HUES6 (cell line): ENCODE results near the gene ABCA4.

ENCODE experiments used
- H3K27ac ChIP-seq: 2 replicates; pipeline ENCODE4 v1.7.0; 2013; ENCODE audit warnings: low read depth, mild to moderate bottlenecking, low read length, inconsistent platforms
- H3K27me3 ChIP-seq: 2 replicates; pipeline ENCODE4 v1.6.1; 2013; ENCODE audit warnings: low read length; ENCODE audit not compliant: control insufficient read depth, insufficient read depth
- H3K36me3 ChIP-seq: 2 replicates; pipeline ENCODE4 v1.6.1; 2013; ENCODE audit warnings: low read length; ENCODE audit not compliant: control insufficient read depth, insufficient read depth
- H3K4me1 ChIP-seq: 2 replicates; pipeline ENCODE4 v1.6.1; 2013; ENCODE audit warnings: low read length; ENCODE audit not compliant: control insufficient read depth, insufficient read depth
- H3K4me3 ChIP-seq: 2 replicates; pipeline ENCODE4 v1.5.1; 2013; ENCODE audit warnings: low read depth, low read length
- H3K9ac ChIP-seq: one replicate; pipeline ENCODE4 v1.6.1; 2013; ENCODE audit warnings: mild to moderate bottlenecking, low read length
- H3K9me3 ChIP-seq: 2 replicates; pipeline ENCODE4 v1.6.1; 2013; ENCODE audit warnings: low read depth, low read length; ENCODE audit not compliant: control insufficient read depth, insufficient read depth

Gene ABCA4

DNA sequence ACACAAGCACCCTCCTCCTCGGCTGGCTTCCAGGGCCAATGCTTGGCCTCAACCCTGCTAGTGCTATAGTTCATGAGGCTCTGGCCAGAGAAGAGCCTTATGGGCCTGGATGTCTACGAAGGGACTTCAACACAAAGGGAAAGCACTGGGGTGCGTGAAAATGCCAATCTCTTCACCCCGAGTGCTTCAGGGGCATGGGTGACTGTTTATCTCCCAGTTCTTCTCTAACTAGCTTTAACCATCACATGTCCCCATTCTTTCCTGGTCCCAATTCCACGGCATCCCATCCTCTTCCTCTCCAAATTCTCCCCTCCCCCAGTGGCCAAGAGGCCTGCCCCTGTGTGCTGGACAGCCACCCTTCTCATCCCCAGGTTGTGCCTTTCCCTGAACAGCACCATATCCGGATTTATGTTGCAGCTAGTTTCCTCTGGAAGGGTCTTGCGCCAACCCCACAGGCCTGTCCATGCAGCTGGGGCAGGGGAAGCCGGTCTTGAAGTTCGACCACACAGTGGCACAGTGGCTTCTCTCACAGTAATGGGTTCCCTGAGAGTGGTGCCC, 16.7 kb downstream of the ABCA4 start:
- peaks cover 32% of the 10 kb centered on the region for H3K4me1 ChIP-seq
- no peaks in the 10 kb centered on the region for H3K27me3 ChIP-seq
- H3K27ac ChIP-seq: no peak overlapping the region
- H3K9me3 ChIP-seq: no peaks in the 10 kb centered on the region
- H3K36me3 ChIP-seq: no peaks in the 10 kb centered on the region
- H3K9ac ChIP-seq: no peak overlapping the region
- H3K4me3 ChIP-seq: no peak overlapping the region

DNA sequence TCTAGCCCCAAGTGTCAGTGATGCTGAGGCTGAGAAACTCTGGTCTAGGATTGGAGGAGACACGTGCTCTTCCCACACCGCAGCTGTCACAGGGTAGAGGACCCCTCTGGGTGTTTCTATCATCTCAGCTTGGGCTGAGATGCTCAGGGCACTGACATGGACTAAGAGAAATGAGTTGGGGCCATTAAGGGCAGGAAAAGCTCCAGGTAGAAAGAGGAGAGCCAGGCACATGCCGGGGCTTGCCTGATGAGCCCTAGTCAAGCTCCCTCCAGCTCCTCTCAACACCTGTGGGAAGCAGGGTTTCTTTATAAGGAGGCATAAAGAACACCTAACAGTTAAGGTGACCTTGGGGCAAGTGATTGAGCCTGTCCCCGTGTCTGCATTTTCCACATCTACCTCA, 17.3 kb downstream of the ABCA4 start:
- no peaks in the 10 kb centered on the region for H3K27me3 ChIP-seq

DNA sequence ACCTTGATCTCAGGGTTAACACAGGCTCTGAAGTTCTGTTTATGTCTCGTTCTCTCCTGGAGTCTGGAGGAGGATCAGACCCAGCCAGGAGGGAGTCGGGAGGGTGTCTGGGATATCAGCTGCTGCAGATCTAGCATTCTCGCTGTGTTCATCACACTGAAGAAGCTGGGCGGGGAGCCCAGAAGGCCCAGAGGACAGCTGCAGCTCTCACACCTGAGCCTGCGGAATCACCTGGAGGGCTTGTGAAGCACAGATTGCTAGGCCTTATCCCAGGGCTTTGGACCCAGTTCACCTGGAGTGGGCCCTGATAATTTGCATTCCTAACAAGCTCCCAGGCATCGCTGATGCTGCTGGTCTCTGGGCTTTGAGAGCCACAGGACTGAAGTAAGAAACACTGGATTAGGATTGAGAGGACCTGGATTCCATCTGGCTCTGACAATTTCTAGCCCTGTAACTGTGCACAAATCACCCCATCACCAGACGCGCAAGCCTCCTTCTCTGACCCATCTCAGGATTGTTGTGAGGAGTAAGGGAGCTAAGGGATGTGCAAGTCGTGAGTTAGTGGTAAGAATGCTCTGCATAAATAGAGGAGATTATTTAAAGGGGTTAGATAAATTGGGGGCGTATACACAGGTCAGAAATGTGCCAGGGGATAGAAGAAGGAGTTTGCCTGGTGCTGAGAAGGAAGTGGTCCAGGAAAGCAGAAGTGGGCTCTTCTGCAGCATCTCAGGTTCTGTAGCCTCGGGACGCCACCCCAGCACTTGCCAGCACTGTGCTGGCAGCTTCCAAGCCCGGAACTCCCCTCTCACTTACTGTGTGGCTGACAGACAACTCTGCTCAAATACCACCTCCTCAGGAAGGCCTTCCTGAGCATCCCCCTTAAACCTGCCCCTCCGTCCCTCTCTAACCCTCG, 19.1 kb downstream of the ABCA4 start:
- H3K27me3 ChIP-seq: no peaks in the 10 kb centered on the region
- peak overlapping the region; percentile 47 for H3K9ac ChIP-seq
- no peaks in the 10 kb centered on the region for H3K36me3 ChIP-seq
- peaks cover 32% of the 10 kb centered on the region for H3K4me1 ChIP-seq
- H3K4me3 ChIP-seq: no peak overlapping the region
- no peaks in the 10 kb centered on the region for H3K9me3 ChIP-seq
- H3K27ac ChIP-seq: no peak overlapping the region

More for the DNA sequence above, 17.3 kb downstream of the ABCA4 start:
- no peak overlapping the region for H3K9ac ChIP-seq
- no peaks in the 10 kb centered on the region for H3K36me3 ChIP-seq
- H3K27ac ChIP-seq: no peak overlapping the region
- peaks cover 32% of the 10 kb centered on the region for H3K4me1 ChIP-seq
- no peaks in the 10 kb centered on the region for H3K9me3 ChIP-seq
- H3K4me3 ChIP-seq: no peak overlapping the region

DNA sequence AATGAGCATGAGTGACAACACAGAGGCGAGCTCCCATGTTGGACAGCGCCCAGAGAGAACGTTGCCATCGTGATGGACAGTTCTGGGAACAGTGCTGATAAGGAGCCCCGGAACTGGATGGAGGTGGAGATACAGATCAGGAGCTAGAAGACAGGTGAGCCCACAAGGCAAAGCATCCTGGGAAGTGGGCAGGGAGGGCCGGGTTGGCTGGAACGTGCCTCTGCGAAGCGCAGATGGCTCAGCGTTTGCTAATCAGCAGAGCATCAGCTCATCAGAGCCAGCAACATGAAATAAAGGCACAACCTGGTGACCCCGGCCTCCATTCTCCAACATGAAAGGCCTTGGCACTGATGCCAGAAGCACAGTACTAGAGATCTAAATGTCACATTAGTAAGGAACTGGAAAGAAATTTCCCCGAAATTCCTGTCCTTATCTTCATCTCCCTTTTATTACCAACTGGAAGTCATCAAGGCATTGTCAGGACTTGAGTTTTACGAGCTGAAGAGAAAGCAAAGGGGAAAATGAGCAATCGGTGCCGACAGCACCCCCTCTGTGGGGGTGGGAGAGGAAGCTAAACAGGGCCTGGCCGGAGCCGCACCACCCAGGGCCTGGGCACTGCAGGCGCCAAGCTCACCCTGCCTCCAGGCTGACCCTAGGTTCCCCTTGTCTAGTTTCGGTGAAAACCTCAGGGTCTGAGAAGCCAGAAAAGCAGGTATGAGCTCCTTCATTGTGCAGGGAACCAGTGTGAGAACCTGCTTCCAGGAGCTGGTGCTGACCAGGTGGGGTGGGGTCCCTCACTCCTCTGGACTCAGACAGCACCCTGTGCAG, 19.9 kb downstream of the ABCA4 start:
- no peaks in the 10 kb centered on the region for H3K9me3 ChIP-seq
- no peak overlapping the region for H3K4me3 ChIP-seq
- H3K27ac ChIP-seq: no peak overlapping the region
- no peaks in the 10 kb centered on the region for H3K27me3 ChIP-seq
- H3K36me3 ChIP-seq: no peaks in the 10 kb centered on the region
- H3K9ac ChIP-seq: peak overlapping the region; percentile 47
- H3K4me1 ChIP-seq: peaks cover 24% of the 10 kb centered on the region

DNA sequence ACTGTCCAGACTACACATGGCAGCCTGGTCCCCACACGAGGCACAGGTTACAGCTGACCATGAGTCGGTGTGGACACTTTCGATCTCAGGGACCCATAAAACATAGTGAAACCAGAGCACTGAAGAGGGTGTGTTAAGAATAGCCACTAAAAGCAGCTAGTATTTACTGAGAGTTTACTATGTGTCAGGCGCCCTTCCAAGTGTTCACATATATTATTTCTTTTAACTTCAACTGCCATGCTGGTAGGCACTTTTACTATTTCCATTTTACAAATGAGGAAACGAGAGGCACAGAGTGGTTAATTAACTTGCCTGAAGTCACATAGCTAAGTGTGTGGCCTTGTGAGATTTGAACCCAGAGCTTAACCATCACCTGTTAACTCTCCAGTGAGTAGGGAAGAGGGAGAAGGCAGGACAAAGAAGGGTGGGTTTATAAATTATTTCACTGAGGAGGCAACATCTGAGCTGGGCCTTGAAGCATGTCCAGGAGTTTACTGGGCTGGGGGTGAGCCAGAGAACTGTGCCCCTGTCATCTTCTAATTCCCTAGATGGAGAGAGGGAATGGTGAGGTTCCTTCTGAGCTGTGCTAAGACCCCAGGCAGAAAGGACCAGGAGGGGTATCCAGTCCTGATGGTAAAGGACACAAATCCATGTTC, 20.7 kb downstream of the ABCA4 start:
- no peak overlapping the region for H3K27ac ChIP-seq
- no peak overlapping the region for H3K9ac ChIP-seq
- peaks cover 18% of the 10 kb centered on the region for H3K4me1 ChIP-seq
- H3K4me3 ChIP-seq: no peak overlapping the region
- H3K36me3 ChIP-seq: no peaks in the 10 kb centered on the region
- no peaks in the 10 kb centered on the region for H3K27me3 ChIP-seq
- H3K9me3 ChIP-seq: no peaks in the 10 kb centered on the region

DNA sequence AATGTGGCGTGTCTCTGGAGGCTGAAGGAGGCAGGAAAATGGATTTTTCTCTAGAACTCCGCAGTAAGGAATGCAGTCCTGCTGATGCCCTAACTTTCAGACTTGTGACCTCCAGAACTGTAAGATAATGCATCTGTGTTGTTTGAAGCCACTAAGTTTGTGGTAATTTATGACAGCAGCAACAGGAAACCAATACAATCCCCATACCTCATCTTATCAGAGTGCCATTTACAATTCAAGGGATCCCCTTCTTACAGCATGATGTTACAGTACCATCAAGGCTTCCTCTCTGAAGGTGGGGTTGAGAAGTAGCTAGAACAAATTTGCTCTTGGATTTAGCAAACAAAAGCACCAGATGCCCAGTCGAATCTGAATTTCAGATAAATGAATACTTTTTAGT, 21.6 kb downstream of the ABCA4 start:
- no peaks in the 10 kb centered on the region for H3K9me3 ChIP-seq

DNA sequence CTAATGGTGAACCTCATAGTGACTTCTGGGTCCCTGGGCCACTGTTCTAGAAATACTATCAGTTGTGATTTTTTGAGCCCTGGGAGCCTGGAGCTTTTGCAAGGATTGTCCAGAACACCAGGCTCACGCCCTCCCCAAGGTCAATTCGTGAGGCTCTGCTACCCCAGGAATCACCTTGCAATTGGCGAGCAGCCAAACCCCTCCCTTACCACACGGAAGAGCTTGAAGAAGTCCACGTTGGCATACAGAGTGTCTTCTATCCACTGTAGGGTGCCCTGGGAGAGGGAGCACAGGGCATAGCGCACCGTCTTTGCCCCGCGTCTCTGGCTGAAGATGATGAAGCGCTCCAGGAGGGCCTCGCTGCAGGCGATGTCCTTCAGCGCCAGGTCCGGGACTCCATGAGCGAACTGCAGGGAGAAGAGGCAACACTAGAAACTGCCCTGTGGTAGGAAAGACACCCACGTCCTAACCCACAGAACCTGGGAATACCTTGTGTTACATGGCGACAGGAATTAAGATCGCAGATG, 22.3 kb downstream of the ABCA4 start:
- Histone ChIP-seq H3K27me3 (no peaks in the 10 kb centered on the region), H3K4me3 (no peak overlapping the region), H3K9me3 (no peaks in the 10 kb centered on the region), H3K27ac (no peak overlapping the region; the same call in 1 of the 2 replicates), H3K4me1 (peaks cover 24% of the 10 kb centered on the region), H3K9ac (peak overlapping the region; percentile 13), H3K36me3 (no peaks in the 10 kb centered on the region)

More for the DNA sequence above, 21.6 kb downstream of the ABCA4 start:
- no peak overlapping the region for H3K27ac ChIP-seq
- no peaks in the 10 kb centered on the region for H3K27me3 ChIP-seq
- no peaks in the 10 kb centered on the region for H3K36me3 ChIP-seq
- peaks cover 18% of the 10 kb centered on the region for H3K4me1 ChIP-seq
- no peak overlapping the region for H3K9ac ChIP-seq
- H3K4me3 ChIP-seq: no peak overlapping the region

DNA sequence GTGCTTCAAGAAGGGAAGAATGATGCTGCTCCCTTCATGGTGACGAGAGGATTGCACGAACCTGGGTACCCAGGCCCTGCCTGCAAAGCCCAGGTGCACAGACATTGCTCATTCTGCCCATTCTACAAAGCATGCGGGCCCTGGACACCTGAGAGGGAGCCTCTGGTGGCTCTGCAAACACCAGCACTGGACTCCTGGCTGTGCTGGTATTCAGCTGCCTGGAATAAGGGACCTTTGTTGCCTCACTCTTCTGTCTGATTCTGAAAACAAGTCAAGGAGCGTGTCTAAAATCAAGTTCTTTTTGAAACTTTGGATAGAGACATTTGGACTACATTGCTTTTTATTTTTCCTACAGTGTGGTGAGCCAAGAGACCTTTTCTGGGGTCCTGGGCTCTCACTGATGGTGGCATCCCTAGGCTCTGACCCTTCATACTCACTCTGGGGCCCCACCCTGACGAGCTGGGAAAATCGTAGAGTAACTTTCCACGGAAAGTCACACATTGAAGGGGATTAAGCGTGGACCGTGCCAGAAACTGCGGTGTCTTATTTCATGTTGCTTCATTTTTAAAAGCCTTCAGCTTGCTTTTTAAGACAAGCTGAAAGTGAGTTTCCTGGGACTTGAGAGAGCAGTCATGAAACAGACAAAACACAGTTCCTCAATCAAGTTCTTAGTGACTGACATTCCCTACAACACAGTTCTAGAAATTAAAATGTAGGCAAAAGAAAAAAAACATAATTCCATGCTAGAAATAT, 24.0 kb downstream of the ABCA4 start:
- Histone ChIP-seq H3K9ac (no peak overlapping the region), H3K4me3 (no peak overlapping the region), H3K9me3 (no peaks in the 10 kb centered on the region), H3K4me1 (peaks cover 39% of the 10 kb centered on the region), H3K36me3 (no peaks in the 10 kb centered on the region), H3K27ac (no peak overlapping the region), H3K27me3 (no peaks in the 10 kb centered on the region)

DNA sequence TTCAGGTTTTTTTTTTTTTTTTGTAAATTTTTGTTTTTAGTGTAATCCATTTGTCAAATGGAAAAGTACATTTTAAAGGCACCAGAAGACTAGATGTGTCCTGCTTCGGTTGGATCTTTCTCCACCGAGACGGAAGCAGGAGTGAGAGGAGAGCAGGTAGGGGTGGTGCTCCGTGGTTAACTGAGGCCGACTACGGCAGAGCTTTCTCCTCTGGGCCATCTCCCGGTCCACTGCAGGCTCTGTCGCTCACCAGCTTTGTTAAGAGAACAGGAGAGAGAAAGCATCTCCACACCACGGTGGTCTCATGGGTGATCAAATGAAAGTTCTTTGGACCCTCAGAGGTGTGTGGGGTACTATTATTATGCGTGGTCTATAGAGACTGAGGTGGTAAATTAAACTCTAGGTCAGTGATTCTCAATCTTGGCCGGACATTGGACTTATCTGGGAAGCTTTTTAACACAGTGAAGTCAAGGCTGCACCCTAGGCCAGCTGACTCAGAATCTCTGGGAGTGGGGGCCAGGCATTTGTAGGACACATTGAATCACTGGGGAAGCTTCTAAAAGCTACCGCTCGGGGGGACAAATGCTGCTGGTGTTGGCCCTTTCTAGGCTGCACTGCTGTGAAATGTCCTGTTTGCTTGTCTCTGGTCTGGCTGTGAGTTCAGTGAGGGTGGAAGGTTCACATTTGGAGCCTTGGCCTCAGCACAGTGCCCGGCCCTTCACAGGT, 25.0 kb downstream of the ABCA4 start:
- H3K9me3 ChIP-seq: no peaks in the 10 kb centered on the region
- no peaks in the 10 kb centered on the region for H3K36me3 ChIP-seq
- H3K4me1 ChIP-seq: peaks cover 38% of the 10 kb centered on the region
- no peak overlapping the region for H3K9ac ChIP-seq
- no peak overlapping the region for H3K4me3 ChIP-seq
- no peaks in the 10 kb centered on the region for H3K27me3 ChIP-seq
- H3K27ac ChIP-seq: no peak overlapping the region
